ENCODE data around the gene THY1. TPM values are rescaled to one million over a fixed set of nuclear protein-coding genes. Genes with fewer than 3 reads are reported as not detected.

THY1 gene
- total RNA-seq, 1 experiment from 2014 or later, result 13.7 TPM

DNA sequence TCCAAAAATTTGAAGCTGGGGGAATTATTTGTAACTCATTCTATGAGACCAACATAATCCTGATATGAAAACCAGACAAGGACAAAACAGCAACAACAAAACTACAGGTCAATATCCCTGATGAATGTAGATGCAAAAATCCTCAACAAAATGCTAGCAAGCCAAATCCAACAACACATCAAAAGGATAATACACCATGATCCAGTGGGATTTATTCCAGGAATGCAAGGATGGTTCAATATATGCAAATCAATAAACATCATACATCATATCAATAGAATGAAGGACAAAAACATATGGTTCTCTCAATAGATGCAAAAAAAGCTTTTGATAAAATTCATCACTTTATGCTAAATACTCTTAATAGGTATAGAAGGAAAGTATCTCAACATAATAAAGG is 22.1 kb downstream of the THY1 start:
- Histone ChIP-seq H3K27ac (ENCODE audit: low read length) (no peak overlapping the region), H3K4me3 (ENCODE audit: low read depth in 2 of 2, low read length in 2 of 2) (no peak overlapping the region), H3K9me3 (ENCODE audit: control insufficient read depth, insufficient read depth, low read depth, low read length) (peaks cover 18% of the 10 kb centered on the region; the same call in 1 of the 2 replicates), H3K27me3 (ENCODE audit: control insufficient read depth, insufficient read depth, low read length) (no peaks in the 10 kb centered on the region), H3K4me1 (ENCODE audit: control insufficient read depth, insufficient read depth, low read length) (no peaks in the 10 kb centered on the region; the same call in 1 of the 2 replicates), H3K36me3 (ENCODE audit: control insufficient read depth, insufficient read depth, low read length) (no peaks in the 10 kb centered on the region)
- no peak for ATAC-seq
- intact Hi-C loops (cut with micrococcal nuclease; ENCODE audit: unreplicated experiment) (no loop called here), in situ Hi-C loops (cut with HindIII; ENCODE audit: low pct_unique_long_range_greater_than_20kb, low sequenced_read_pairs) (no loop called here)
- BruUV-seq (replicated peaks), result no TSS peak
- DNase-seq (ENCODE audit: low read depth, low spot score), result no peak
- POLR2A ChIA-PET, result no interaction called here
- CTCF ChIA-PET, result no interaction called here
- TF ChIP-seq POLR2AphosphoS5 (IDR thresholded peaks at IDR 0.05; ENCODE audit: low read depth, low read length) (no peak), SIN3A (IDR thresholded peaks at IDR 0.05; ENCODE audit: borderline replicate concordance, insufficient read depth, low read depth, low read length) (no peak), CTCF (IDR thresholded peaks at IDR 0.05) (no peak), TCF7L2 (IDR thresholded peaks at IDR 0.05; ENCODE audit: low read depth, low read length) (no peak)
- TF ChIP-seq, protein P1, sequence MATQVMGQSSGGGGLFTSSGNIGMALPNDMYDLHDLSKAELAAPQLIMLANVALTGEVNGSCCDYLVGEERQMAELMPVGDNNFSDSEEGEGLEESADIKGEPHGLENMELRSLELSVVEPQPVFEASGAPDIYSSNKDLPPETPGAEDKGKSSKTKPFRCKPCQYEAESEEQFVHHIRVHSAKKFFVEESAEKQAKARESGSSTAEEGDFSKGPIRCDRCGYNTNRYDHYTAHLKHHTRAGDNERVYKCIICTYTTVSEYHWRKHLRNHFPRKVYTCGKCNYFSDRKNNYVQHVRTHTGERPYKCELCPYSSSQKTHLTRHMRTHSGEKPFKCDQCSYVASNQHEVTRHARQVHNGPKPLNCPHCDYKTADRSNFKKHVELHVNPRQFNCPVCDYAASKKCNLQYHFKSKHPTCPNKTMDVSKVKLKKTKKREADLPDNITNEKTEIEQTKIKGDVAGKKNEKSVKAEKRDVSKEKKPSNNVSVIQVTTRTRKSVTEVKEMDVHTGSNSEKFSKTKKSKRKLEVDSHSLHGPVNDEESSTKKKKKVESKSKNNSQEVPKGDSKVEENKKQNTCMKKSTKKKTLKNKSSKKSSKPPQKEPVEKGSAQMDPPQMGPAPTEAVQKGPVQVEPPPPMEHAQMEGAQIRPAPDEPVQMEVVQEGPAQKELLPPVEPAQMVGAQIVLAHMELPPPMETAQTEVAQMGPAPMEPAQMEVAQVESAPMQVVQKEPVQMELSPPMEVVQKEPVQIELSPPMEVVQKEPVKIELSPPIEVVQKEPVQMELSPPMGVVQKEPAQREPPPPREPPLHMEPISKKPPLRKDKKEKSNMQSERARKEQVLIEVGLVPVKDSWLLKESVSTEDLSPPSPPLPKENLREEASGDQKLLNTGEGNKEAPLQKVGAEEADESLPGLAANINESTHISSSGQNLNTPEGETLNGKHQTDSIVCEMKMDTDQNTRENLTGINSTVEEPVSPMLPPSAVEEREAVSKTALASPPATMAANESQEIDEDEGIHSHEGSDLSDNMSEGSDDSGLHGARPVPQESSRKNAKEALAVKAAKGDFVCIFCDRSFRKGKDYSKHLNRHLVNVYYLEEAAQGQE (IDR thresholded peaks at IDR 0.05; ENCODE audit: insufficient read depth in 1 of 2, low read depth in 2 of 2, low read length in 1 of 2), result no peak

DNA sequence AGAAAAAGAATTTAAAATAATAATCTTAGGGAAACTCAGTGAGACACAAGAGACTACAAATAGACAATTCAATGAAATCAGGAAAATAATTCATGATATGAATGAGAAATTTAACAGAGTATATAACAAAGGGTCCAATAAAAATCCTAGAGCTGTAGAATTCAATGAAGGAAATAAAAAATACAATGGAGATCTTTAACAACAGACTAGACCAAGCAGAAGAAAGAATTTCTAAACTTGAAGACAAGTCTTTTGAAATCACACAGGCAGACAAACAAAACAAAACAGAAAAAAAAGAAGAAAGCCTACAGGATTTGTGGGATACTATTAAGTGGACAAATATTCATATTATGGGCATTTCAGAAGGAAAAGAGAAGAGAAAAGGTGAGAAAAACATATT is 25.2 kb downstream of the THY1 start:
- no peak for TF ChIP-seq POLR2AphosphoS5 (IDR thresholded peaks at IDR 0.05; ENCODE audit: low read depth, low read length)
- no peak for TF ChIP-seq SIN3A (IDR thresholded peaks at IDR 0.05; ENCODE audit: borderline replicate concordance, insufficient read depth, low read depth, low read length)
- TF ChIP-seq TCF7L2 (IDR thresholded peaks at IDR 0.05; ENCODE audit: low read depth, low read length), result no peak
- no peak for TF ChIP-seq CTCF (IDR thresholded peaks at IDR 0.05)
- TF ChIP-seq, protein P1 (IDR thresholded peaks at IDR 0.05; ENCODE audit: insufficient read depth in 1 of 2, low read depth in 2 of 2, low read length in 1 of 2), result no peak

More for the DNA sequence above, 25.2 kb downstream of the THY1 start:
- in situ Hi-C loops (cut with HindIII; ENCODE audit: low pct_unique_long_range_greater_than_20kb, low sequenced_read_pairs) (no loop called here), intact Hi-C loops (cut with micrococcal nuclease; ENCODE audit: unreplicated experiment) (no loop called here)
- DNase-seq (ENCODE audit: low read depth, low spot score) (no peak), ATAC-seq (no peak)
- CTCF ChIA-PET, result interaction anchor here (0.6 kb wide), 1 partner anchor 11 kb away, joined by 3 read pairs; no protein-coding TSS in a partner anchor
- no peaks in the 10 kb centered on the region for H3K4me1 ChIP-seq (ENCODE audit: control insufficient read depth, insufficient read depth, low read length)
- peaks cover 18% of the 10 kb centered on the region; the same call in 1 of the 2 replicates for H3K9me3 ChIP-seq (ENCODE audit: control insufficient read depth, insufficient read depth, low read depth, low read length)
- POLR2A ChIA-PET, result interaction anchor here (0.6 kb wide), 1 partner anchor 9 kb away, joined by 7 read pairs; no protein-coding TSS in a partner anchor
- H3K4me3 ChIP-seq (ENCODE audit: low read depth in 2 of 2, low read length in 2 of 2), result no peak overlapping the region
- H3K27ac ChIP-seq (ENCODE audit: low read length), result no peak overlapping the region
- no TSS peak for BruUV-seq (replicated peaks)
- no peaks in the 10 kb centered on the region for H3K27me3 ChIP-seq (ENCODE audit: control insufficient read depth, insufficient read depth, low read length)
- H3K36me3 ChIP-seq (ENCODE audit: control insufficient read depth, insufficient read depth, low read length), result no peaks in the 10 kb centered on the region
